ENCODE measurements around the gene TTLL6. TPM values are rescaled to one million over a fixed set of nuclear protein-coding genes. Genes with fewer than 3 reads are reported as not detected.

Gene TTLL6
- polyA plus RNA-seq, 1 experiment, result not detected

- Histone ChIP-seq H3K27me3 (ENCODE audit: control insufficient read depth, insufficient read depth, low read length) (peaks cover 63% of the 10 kb centered on the region), H3K36me3 (ENCODE audit: control insufficient read depth, insufficient read depth, low read length) (no peaks in the 10 kb centered on the region), H3K4me3 (ENCODE audit: low read depth, low read length) (no peak overlapping the region)
- ChIA-PET CTCF (interaction anchor here (1.5 kb wide), 1 partner anchor 16 kb away, joined by 4 read pairs; no protein-coding TSS in a partner anchor), POLR2A (no interaction called here)
- no peak for TF ChIP-seq CTCF (IDR thresholded peaks at IDR 0.05; ENCODE audit: insufficient read depth, low read depth, low read length)
- DNase-seq (ENCODE audit: low read depth), result no peak
Measured at GRCh38 chr17:48740537-48740936, 76.5 kb downstream of the TTLL6 start.

GRCh38 chr17:48738803-48739526, 78.1 kb downstream of the TTLL6 start:
- DNase-seq (ENCODE audit: low read depth), result no peak
- TF ChIP-seq CTCF (IDR thresholded peaks at IDR 0.05; ENCODE audit: insufficient read depth, low read depth, low read length), result no peak
- Histone ChIP-seq H3K4me3 (ENCODE audit: low read depth, low read length) (no peak overlapping the region), H3K27me3 (ENCODE audit: control insufficient read depth, insufficient read depth, low read length) (peaks cover 66% of the 10 kb centered on the region), H3K36me3 (ENCODE audit: control insufficient read depth, insufficient read depth, low read length) (no peaks in the 10 kb centered on the region)
- ChIA-PET CTCF (interaction anchor here (0.6 to 5.7 kb wide), 5 partner anchors 10 to 230 kb away, joined by 3 to 21 read pairs (median 4); partner anchors contain the start of gene HOXB13), POLR2A (no interaction called here)

GRCh38 chr17:48738424-48738802, 78.6 kb downstream of the TTLL6 start:
- ChIA-PET POLR2A (no interaction called here), CTCF (interaction anchor here (1.4 to 5.7 kb wide), 6 partner anchors 10 to 141 kb away, joined by 3 to 24 read pairs (median 6); partner anchors contain the start of genes HOXB13 and PRAC2)
- no peaks in the 10 kb centered on the region for H3K36me3 ChIP-seq (ENCODE audit: control insufficient read depth, insufficient read depth, low read length)
- peaks cover 65% of the 10 kb centered on the region for H3K27me3 ChIP-seq (ENCODE audit: control insufficient read depth, insufficient read depth, low read length)
- no peak for TF ChIP-seq CTCF (IDR thresholded peaks at IDR 0.05; ENCODE audit: insufficient read depth, low read depth, low read length)
- H3K4me3 ChIP-seq (ENCODE audit: low read depth, low read length), result no peak overlapping the region
- no peak for DNase-seq (ENCODE audit: low read depth)

- CTCF ChIA-PET, result interaction anchor here (1.4 to 5.7 kb wide), 6 partner anchors 9 to 141 kb away, joined by 3 to 24 read pairs (median 6); partner anchors contain the start of genes HOXB13 and PRAC2
- DNase-seq (ENCODE audit: low read depth), result no peak
- TF ChIP-seq CTCF (IDR thresholded peaks at IDR 0.05; ENCODE audit: insufficient read depth, low read depth, low read length), result no peak
- H3K27me3 ChIP-seq (ENCODE audit: control insufficient read depth, insufficient read depth, low read length), result peaks cover 68% of the 10 kb centered on the region
- POLR2A ChIA-PET, result no interaction called here
- no peak overlapping the region for H3K4me3 ChIP-seq (ENCODE audit: low read depth, low read length)
- H3K36me3 ChIP-seq (ENCODE audit: control insufficient read depth, insufficient read depth, low read length), result no peaks in the 10 kb centered on the region
Measured at GRCh38 chr17:48737330-48738043, 79.5 kb downstream of the TTLL6 start.

- DNase-seq (ENCODE audit: low read depth), result no peak
- ChIA-PET POLR2A (no interaction called here), CTCF (interaction anchor here (0.7 to 5.7 kb wide), 5 partner anchors 11 to 144 kb away, joined by 3 to 24 read pairs (median 6); partner anchors contain the start of gene PRAC2)
- no peak for TF ChIP-seq CTCF (IDR thresholded peaks at IDR 0.05; ENCODE audit: insufficient read depth, low read depth, low read length)
- H3K36me3 ChIP-seq (ENCODE audit: control insufficient read depth, insufficient read depth, low read length), result no peaks in the 10 kb centered on the region
- peaks cover 61% of the 10 kb centered on the region for H3K27me3 ChIP-seq (ENCODE audit: control insufficient read depth, insufficient read depth, low read length)
- H3K4me3 ChIP-seq (ENCODE audit: low read depth, low read length), result no peak overlapping the region
Measured at GRCh38 chr17:48735062-48735351, 82.0 kb downstream of the TTLL6 start.
